Heart left ventricle (tissue), 13 donors: ENCODE measurements around the gene PEA15.

ENCODE experiments used
- CTCF ChIP-seq, 12 donors: fragments of 200-600 bp; sonication (generic) in 4 of 12; IDR thresholded peaks; one replicate each; pipeline versions ENCODE4 v1.5.0 to v1.8.0; 2018 to 2022; ENCODE audit warnings: antibody characterized with exemption in 12 of 12, mild to moderate bottlenecking in 5 of 12
- POLR2A ChIP-seq, 2 donors: fragments of 450-650 bp; IDR thresholded peaks; one replicate each; pipeline ENCODE4 v1.6.1; 2017; ENCODE audit warnings: antibody characterized with exemption in 2 of 2, mild to moderate bottlenecking in 2 of 2, moderate library complexity in 2 of 2
- donor health status: ischemic (EF 13 %, LVEDD 7.1; RV severe dilation, severe dysfunction).
- donor health status: DM: no; HTN: yes; CAD: no.
- donor health status: DM: no; HTN: no; CAD: no.
- donor health status: ischemic (EF 25% LVEDD 6.9; RV normal size, moderate dysfunction).
- donor health status: ischemic (EF 25% LVEDD 5.7; RV mildly dilated, moderate dysfunction).
- donor health status: ischemic (EF 35%, LVEDD 5.7; RV mildly dilated, moderate dysfunction).
- donor health status: nonischemic (EF 11% LVEDD 7.7; RV severe dilation, severe dysfunction).
- donor health status: DM: yes; HTN: yes; CAD: no.
- donor health status: PGD.
- donor health status: ischemic (EF 29% LVEDD 5.4; RV normal size, mild dysfunction).
- donor health status: nonischemic (EF 23%, LVEDD 6.1; RV moderate dilation, normal function).

- TF ChIP-seq CTCF (IDR thresholded peaks at IDR 0.05), result no peak
- TF ChIP-seq POLR2A (IDR thresholded peaks at IDR 0.05), result no peak
Measured at GRCh38 chr1:160189649-160190625, 15.2 kb upstream of the PEA15 start, which contains the start of gene CASQ1.
